Measurements from ENCODE around the gene PKD2L2. TPM values are rescaled to one million over a fixed set of nuclear protein-coding genes. Genes with fewer than 3 reads are reported as not detected.
"Not testable (repeated sequence)": the region's sequence is repeated elsewhere in the genome, so short reads cannot be mapped to it uniquely, and the experiment has no call there.

PKD2L2 gene
- under 1 TPM in 1 of 2 donors, not detected in 1; 0.29 TPM for total RNA-seq
- long read RNA-seq, donor 1, partial matches to known transcripts: 0 of 6 reads
- long read RNA-seq, donor 1, other reads (novel, unspliced or antisense): 6 of 6 reads
- long read RNA-seq, donor 2, partial matches to known transcripts: 0 of 3 reads
- long read RNA-seq, donor 2, other reads (novel, unspliced or antisense): 3 of 3 reads

- intact Hi-C loops (cut with DNase I): loop anchor here in 1 of 2 donors (10.0 kb wide), 1 partner anchor 54 kb away; no protein-coding TSS in a partner anchor
- DNase-seq (ENCODE audit: low spot score): peak; percentile 95
These were observed at the start of gene PKD2L2 for GRCh38 chr5:137888863-137889759. PKD2L2 (plus strand) TSS chr5:137889457; CDS start chr5:137889492, 35 bp downstream.

DNA sequence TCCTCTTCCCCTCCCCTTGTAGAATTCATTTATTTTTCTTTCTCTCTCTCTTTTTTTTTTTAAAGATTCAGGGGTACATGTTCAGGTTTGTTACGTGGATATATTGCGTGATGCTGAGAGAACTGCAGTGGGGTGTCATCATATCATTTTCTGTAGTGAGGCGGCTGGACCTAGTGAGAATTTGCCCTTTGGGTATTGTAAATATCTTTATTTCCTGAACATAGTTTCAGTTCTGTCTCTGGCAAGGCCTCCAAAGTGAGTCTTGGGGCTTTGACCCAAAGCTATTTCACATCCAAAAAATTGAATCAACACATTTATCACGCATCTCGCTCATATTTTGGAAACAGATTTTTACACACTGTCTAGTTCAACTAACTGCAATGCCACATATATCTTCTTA lies 47.0 kb upstream of the PKD2L2 start:
- no peak for DNase-seq (ENCODE audit: low spot score)
- intact Hi-C loops (cut with DNase I): no loop called here

DNA sequence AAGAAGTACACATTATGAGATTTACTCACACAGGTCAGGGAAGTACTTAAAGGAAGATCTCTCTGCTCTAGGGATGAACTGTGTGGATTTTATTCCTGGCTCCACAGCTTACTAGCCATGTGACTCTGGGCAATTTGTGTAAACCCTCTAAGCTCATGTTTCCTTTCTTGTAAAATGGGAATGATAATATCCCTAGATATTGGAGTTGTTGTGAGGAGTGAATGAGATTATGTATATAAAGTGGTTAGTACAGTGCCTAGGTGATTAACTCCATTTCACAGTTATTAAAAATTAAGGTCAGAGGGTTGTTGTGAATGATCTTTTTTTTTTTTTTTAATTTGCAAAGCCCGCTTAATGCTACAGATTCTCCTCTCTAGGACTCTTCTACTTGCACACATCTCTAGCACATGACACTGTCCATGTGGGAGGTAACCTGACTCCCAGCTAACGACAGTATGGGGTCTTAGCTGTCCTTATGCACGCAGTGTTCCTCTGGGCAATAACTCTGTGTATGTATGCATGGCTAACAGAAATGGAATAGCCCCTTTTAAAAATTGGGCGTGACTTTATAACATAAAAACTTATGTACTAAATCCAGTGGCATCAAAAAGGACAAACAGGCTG lies 45.5 kb upstream of the PKD2L2 start:
- intact Hi-C loops (cut with DNase I): no loop called here
- no peak for DNase-seq (ENCODE audit: low spot score)

DNA sequence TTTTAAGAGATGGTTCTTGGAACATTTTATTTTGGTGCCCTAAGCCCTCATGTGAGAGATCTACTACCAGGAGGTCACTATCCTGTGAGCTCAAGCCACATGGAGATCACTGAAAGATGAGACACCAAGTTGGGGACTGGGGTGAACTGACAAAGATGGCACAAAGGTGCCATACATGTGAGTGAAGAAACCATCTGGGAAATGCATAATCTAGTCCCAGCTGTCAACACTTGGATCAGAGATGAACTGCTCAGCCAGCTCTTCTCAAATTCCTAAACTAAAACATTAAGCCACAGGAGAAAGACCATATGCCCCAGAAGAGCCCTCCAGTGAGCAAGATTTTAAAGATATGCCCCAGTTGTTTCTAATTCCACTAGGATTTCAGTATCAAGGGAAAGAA lies 43.8 kb upstream of the PKD2L2 start:
- DNase-seq (ENCODE audit: low spot score): no peak
- intact Hi-C loops (cut with DNase I): no loop called here

DNA sequence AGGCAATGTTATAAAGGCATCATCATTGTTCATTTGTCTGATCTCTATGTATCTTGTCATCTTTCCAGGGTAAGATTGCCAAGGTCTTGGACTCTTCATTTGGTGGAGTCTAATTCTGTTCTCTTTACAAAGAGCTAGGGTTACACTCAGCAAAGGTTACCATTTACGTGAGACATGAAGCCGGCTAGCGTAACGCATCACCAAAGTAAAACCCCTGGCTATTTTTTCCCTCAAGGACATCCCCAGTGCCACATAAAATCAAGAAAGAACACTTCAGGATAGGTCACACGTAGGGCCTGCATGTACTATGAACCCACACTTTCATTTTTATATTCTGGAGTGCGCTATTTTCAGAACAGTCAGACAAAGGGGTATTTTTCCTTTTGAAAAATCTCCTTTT lies 41.6 kb upstream of the PKD2L2 start:
- no peak for DNase-seq (ENCODE audit: low spot score)
- intact Hi-C loops (cut with DNase I): no loop called here

DNA sequence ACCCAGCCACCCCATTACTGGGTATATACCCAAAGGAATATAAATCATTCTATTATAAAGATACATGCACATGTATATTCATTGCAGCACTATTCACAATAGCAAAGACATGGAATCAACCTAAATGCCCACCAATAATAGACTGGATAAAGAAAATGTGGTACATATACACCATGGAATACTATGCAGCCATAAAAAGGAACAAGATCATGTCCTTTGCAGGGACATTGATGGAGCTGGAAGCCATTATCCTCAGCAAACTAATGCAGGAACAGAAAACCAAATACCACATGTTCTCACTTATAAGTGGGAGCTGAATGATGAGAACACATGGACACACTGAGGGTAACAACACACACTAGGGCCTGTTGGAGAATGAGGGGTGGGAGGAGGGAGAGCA lies 36.1 kb upstream of the PKD2L2 start:
- intact Hi-C loops (cut with DNase I); DNase-seq (ENCODE audit: low spot score): not testable (repeated sequence)

DNA sequence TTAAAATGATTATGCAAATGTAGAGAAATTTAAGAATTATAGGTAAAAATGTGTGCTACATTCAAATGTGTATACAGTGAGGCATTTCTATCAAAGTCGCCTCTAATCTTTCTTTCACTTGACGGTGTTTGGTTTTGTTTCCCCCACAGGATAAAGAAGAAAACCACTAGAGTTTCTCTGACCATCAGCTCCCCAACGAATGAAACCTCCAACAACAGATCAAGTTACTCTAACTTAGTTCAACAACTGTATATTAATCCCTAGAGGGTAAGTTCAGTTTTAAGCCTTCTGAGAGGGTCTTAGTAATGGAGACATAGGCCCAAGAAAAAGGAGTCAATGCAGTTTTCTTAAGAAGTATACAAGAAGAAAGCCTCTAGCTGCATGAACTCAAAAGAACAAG lies 33.1 kb upstream of the PKD2L2 start:
- no peak for DNase-seq (ENCODE audit: low spot score)
- intact Hi-C loops (cut with DNase I): no loop called here

DNA sequence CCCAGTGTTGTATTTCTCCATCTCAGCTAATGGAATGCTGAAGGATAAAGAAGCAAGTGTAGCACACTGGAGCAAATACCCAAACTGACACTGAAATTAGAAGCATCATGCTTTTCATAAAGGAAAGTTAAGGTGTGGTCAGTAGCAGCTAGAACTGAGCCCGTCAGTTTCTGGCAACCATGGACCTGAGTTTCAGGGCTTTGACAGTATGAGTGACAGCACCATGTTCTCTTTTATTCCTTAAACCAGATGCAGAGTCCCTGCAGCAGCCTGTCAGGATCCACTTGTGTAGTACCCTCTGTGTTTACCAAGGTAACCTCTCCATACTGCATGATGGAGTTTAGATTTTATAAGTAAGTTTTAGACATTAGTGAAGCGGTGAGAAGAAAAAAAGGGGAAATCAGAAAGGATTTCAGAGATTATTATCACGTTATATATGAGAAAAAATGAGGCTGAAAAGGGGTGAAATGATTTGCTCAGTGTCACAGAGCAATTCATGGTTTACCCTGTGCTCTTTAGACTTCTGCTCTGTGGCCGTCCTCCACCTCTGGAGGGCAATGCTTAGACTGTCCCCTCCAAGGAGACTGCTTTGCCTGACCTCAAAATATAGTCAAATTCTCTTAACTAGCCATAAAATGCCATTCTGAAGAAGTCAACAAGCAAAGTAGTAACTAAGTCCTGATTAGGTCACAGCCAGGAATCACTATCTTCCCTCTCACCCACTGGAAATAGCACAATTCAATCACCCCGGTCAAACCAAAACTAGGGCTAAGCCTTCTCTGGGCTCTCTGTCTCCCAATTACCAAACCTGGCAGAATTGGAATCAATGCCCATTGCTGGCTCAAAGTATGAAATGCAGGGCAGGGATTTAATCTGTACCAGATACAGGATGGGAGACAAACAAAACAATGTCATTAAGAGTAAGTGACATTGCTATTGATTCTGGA lies 32.1 kb upstream of the PKD2L2 start:
- DNase-seq (ENCODE audit: low spot score): no peak
- intact Hi-C loops (cut with DNase I): no loop called here

- no peak for DNase-seq (ENCODE audit: low spot score)
- intact Hi-C loops (cut with DNase I): no loop called here
These were observed 30.9 kb upstream of the PKD2L2 start for GRCh38 chr5:137858223-137858916.

DNA sequence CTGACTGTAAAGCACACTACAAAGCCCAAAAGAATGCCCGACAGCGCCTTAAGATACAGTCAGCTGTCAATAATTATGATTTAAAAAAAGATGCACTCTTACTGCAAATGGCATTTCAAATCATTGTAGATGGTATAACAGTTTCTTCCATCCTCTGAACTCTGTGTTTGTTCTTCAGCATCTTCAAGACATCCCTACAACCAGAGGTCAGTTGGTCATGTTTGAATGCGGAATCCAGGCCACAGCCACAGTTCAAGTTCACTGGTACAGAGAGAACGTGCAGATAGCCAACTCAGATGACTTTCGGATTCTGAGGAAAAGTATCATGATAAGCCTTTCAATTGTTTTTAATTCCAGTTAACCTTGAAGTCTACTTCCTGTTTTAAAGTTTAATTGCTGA lies 30.3 kb upstream of the PKD2L2 start:
- intact Hi-C loops (cut with DNase I): no loop called here

GRCh38 chr5:137862251-137862650 lies 27.0 kb upstream of the PKD2L2 start:
- no peak for DNase-seq (ENCODE audit: low spot score)

More for the DNA sequence above, 30.3 kb upstream of the PKD2L2 start:
- no peak for DNase-seq (ENCODE audit: low spot score)

GRCh38 chr5:137863653-137864052 lies 25.6 kb upstream of the PKD2L2 start:
- DNase-seq (ENCODE audit: low spot score); intact Hi-C loops (cut with DNase I): not testable (repeated sequence)

More at GRCh38 chr5:137862251-137862650, 27.0 kb upstream of the PKD2L2 start:
- intact Hi-C loops (cut with DNase I): no loop called here

- DNase-seq (ENCODE audit: low spot score): no peak
- intact Hi-C loops (cut with DNase I): no loop called here
These were observed 22.5 kb upstream of the PKD2L2 start for GRCh38 chr5:137866541-137867388.

DNA sequence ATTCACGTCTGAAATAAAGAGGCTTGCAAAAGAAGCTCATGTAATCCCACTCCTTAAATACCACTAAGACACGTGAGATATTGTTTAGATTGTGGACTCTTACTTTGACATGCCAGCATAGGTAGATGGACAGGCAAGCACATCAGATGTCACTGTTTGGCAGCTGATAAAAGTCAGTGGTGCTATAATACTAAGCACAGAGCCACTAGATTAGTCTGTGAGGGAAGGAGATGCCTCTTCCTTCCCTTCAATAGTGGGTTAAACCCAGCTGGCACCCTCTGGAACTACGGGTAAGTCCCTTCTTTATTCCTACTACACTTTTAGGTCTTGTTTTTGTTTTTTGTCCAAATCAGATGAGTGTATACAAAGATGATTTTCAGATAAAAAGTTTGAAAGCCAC lies 21.6 kb upstream of the PKD2L2 start, which contains the start of gene MYOT:
Gene MYOT (plus strand): TSS at position 197 of the 400 bp plus-strand sequence. CDS start 2,792 bp downstream, outside the sequence.
- intact Hi-C loops (cut with DNase I): no loop called here

GRCh38 chr5:137870647-137871339 lies 18.5 kb upstream of the PKD2L2 start:
- intact Hi-C loops (cut with DNase I): no loop called here

More for the DNA sequence above, 21.6 kb upstream of the PKD2L2 start, which contains the start of gene MYOT:
- no peak for DNase-seq (ENCODE audit: low spot score)

GRCh38 chr5:137871571-137871970 lies 17.7 kb upstream of the PKD2L2 start:
- intact Hi-C loops (cut with DNase I): no loop called here
- DNase-seq (ENCODE audit: low spot score): no peak

More at GRCh38 chr5:137870647-137871339, 18.5 kb upstream of the PKD2L2 start:
- DNase-seq (ENCODE audit: low spot score): no peak

DNA sequence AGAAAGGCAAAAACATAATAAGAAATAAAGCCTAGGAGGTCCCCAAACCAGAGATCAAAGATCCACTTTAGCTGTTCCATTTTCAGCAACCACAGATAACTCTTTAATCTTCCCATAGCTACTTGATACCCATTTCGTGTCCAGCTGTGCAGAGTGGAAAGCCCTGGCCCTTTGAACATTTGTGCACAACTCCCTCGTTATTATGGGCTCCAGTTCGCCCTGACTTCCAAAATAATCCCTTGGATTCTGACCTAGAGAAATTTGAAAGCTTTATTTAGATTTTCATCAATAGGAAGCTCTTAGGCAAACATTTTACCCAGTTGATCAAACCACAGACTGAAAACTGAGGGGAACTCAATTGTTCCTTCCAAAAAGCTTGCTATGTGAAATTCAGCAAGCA lies 16.8 kb upstream of the PKD2L2 start:
- intact Hi-C loops (cut with DNase I): no loop called here
- no peak for DNase-seq (ENCODE audit: low spot score)
